H1 (cell line): ENCODE results near the gene WDR19.

Experiments used
- CTCF ChIP-seq, 3 experiments: IDR thresholded peaks; 1 replicate in 2 of 3; 2 replicates in 1 of 3; pipeline versions ENCODE4 v1.5.1 to v1.6.1; 2011; ENCODE audit warnings: low read length in 3 of 3, mild to moderate bottlenecking in 3 of 3, inconsistent platforms in 2 of 3, low read depth in 1 of 3, moderate library complexity in 1 of 3; ENCODE audit not compliant: insufficient read depth in 1 of 3; ENCODE audit errors: control extremely low read depth in 1 of 3
- JUN ChIP-seq: IDR thresholded peaks from 2 replicates; pipeline ENCODE4 v1.6.1; 2011; ENCODE audit warnings: low read depth, mild to moderate bottlenecking, improper control_type of control experiment, low read length

DNA sequence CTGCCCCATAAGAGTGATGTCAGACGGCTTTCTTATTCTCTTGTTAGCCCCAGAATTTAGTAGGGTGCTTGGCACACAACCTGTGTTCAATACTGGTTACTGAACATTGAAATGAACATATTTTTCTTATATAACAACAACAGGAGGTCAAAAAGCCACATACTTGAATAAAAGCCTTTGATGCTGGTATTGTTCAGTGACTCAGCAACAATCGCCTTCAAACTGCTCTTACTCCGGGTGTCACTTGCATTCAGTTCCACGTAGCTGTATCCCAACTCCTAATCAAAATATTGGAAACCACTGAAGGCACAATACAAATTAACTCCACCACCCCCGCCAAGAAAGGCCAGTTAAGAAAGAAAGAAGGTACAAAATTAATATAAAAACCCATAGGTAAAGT lies 122.3 kb downstream of the WDR19 start:
- TF ChIP-seq JUN (no peak), CTCF (IDR thresholded peaks at IDR 0.05; ENCODE audit: control extremely low read depth in 1 of 3, insufficient read depth in 1 of 3, low read depth in 1 of 3, low read length in 3 of 3) (no peak)
